ENCODE measurements around the gene AUTS2.

DNA sequence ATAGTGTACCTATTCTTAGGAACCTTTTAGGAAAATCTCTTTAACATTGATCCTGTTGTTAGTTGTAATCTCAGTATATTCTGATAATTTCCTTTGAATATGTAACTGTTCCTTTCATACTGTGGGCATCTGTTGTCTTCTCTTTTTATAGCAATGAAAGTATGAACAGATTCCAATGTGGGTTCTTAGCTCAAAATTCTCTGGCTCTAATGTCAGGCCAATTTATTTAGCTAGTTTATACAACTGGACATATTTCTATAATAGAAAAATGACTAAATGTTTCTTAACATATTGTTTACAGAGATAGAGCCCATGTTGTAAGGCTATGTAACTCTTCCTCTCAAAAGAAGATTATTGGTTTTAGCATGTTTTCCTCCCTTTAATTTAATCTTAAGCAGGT lies 363.2 kb downstream of the AUTS2 start:
- TF ChIP-seq, protein P1, sequence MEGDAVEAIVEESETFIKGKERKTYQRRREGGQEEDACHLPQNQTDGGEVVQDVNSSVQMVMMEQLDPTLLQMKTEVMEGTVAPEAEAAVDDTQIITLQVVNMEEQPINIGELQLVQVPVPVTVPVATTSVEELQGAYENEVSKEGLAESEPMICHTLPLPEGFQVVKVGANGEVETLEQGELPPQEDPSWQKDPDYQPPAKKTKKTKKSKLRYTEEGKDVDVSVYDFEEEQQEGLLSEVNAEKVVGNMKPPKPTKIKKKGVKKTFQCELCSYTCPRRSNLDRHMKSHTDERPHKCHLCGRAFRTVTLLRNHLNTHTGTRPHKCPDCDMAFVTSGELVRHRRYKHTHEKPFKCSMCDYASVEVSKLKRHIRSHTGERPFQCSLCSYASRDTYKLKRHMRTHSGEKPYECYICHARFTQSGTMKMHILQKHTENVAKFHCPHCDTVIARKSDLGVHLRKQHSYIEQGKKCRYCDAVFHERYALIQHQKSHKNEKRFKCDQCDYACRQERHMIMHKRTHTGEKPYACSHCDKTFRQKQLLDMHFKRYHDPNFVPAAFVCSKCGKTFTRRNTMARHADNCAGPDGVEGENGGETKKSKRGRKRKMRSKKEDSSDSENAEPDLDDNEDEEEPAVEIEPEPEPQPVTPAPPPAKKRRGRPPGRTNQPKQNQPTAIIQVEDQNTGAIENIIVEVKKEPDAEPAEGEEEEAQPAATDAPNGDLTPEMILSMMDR (IDR thresholded peaks at IDR 0.05), result no peak
- TF ChIP-seq POLR2A (IDR thresholded peaks at IDR 0.05), result no peak

Data from vagina (tissue), 2 donors.